DOHH2 (cell line): Measurements from ENCODE around the gene PCDHB8.
A peak's percentile ranks its signal among the peaks of the same experiment; 100 is the strongest.
"Not testable (repeated sequence)": the region's sequence is repeated elsewhere in the genome, so short reads cannot be mapped to it uniquely, and the experiment has no call there.

Experiments used
- H3F3A ChIP-seq: fragments of 200-600 bp; sonication (generic), shearing (Covaris generic); 2 replicates; pipeline ENCODE4 v1.6.0; 2016; ENCODE audit warnings: antibody characterized with exemption, mild to moderate bottlenecking; ENCODE audit not compliant: control insufficient read depth, insufficient read depth
- H3K27ac ChIP-seq: fragments of 200-600 bp; sonication (generic); 2 replicates; pipeline ENCODE4 v1.5.1; 2014; ENCODE audit warnings: low read depth, mild to moderate bottlenecking, low read length, moderate library complexity
- H3K27me3 ChIP-seq: fragments of 200-600 bp; sonication (generic); 2 replicates; pipeline ENCODE4 v1.6.1; 2014; ENCODE audit warnings: mild to moderate bottlenecking, low read length, mixed read lengths; ENCODE audit not compliant: control insufficient read depth
- H3K36me3 ChIP-seq: fragments of 200-600 bp; sonication (generic); 2 replicates; pipeline ENCODE4 v1.6.1; 2014; ENCODE audit warnings: mild to moderate bottlenecking, low read length, moderate library complexity, mixed read lengths; ENCODE audit not compliant: control insufficient read depth
- H3K4me1 ChIP-seq: fragments of 200-600 bp; sonication (generic); 2 replicates; pipeline ENCODE4 v1.6.1; 2014; ENCODE audit warnings: mild to moderate bottlenecking, low read length, mixed read lengths; ENCODE audit not compliant: control insufficient read depth
- H3K4me2 ChIP-seq: fragments of 200-600 bp; sonication (generic); 2 replicates; pipeline ENCODE4 v1.6.0; 2014; ENCODE audit warnings: mild to moderate bottlenecking, low read length, moderate library complexity
- H3K4me3 ChIP-seq: fragments of 200-600 bp; sonication (generic); 2 replicates; pipeline ENCODE4 v1.5.1; 2014; ENCODE audit warnings: mild to moderate bottlenecking, low read length, mixed read lengths
- H3K79me2 ChIP-seq: fragments of 200-600 bp; sonication (generic); 2 replicates; pipeline ENCODE4 v1.6.1; 2014; ENCODE audit warnings: mild to moderate bottlenecking, low read length, mixed read lengths; ENCODE audit not compliant: control insufficient read depth
- H3K9me2 ChIP-seq: fragments of 200-600 bp; sonication (generic); replicated peaks from 2 replicates; pipeline ENCODE4 v1.6.1; 2014; ENCODE audit warnings: mild to moderate bottlenecking, low read length, mixed read lengths; ENCODE audit not compliant: control insufficient read depth
- H3K9me3 ChIP-seq: fragments of 200-600 bp; sonication (generic); 2 replicates; pipeline ENCODE4 v1.6.1; 2014; ENCODE audit warnings: antibody characterized with exemption, low read length, mixed read lengths; ENCODE audit not compliant: control insufficient read depth, insufficient read depth
- H4K20me1 ChIP-seq: fragments of 200-600 bp; sonication (generic); 2 replicates; pipeline ENCODE4 v1.6.0; 2014; ENCODE audit warnings: low read depth, mild to moderate bottlenecking, antibody characterized with exemption, low read length, moderate library complexity; ENCODE audit not compliant: control insufficient read depth, insufficient read depth
- EZH2phosphoT487 ChIP-seq: fragments of 200-600 bp; sonication (generic); IDR thresholded peaks from 2 replicates; pipeline ENCODE4 v1.6.1; 2017; ENCODE audit warnings: borderline replicate concordance, mild to moderate bottlenecking, antibody characterized with exemption, low read length, moderate library complexity, mixed read lengths
- TF ChIP-seq, protein P1 (sequence below): fragments of 200-600 bp; sonication (generic); IDR thresholded peaks from one replicate; pipeline ENCODE4 v1.5.1; 2014; ENCODE audit warnings: antibody characterized with exemption, mild to moderate bottlenecking, low read depth, low read length; ENCODE audit not compliant: poor library complexity, severe bottlenecking

The PCDHB8 gene

DNA sequence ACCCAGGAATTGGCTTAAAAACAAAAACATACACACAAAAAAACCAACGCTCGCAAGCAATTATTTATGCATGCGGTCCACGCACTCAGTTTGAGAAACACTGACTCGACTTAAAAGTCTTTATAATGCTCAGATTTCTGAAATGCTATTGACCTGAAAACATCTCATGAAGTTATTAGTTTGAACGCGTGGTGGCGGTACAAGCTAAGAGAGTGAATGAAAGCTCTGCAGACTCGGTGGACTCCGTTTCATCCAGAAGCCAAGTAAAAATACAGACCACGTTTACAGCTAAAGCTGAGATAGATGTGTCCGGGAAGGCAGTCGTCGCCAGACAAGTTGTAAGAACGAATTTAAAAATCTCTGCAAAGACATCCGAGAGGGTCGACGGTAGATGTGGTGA is 27.8 kb upstream of the PCDHB8 start, which contains the start of gene PCDHB6:
TSS of gene PCDHB6 (plus strand) at position 246 of the 400 bp plus-strand sequence. CDS start 201 bp downstream, outside the sequence.
- H3K27ac ChIP-seq, result no peak within 1 kb of the TSS
- no peaks in the 10 kb centered on the region for H3F3A ChIP-seq
- H3K36me3 ChIP-seq, result no peaks in the 10 kb centered on the region
- H3K4me1 ChIP-seq, result no peaks in the 10 kb centered on the region
- H3K79me2 ChIP-seq, result no peaks in the 10 kb centered on the region
- H3K4me3 ChIP-seq, result no peak within 1 kb of the TSS
- H3K9me3 ChIP-seq, result no peaks in the 10 kb centered on the region
- TF ChIP-seq, protein P1, sequence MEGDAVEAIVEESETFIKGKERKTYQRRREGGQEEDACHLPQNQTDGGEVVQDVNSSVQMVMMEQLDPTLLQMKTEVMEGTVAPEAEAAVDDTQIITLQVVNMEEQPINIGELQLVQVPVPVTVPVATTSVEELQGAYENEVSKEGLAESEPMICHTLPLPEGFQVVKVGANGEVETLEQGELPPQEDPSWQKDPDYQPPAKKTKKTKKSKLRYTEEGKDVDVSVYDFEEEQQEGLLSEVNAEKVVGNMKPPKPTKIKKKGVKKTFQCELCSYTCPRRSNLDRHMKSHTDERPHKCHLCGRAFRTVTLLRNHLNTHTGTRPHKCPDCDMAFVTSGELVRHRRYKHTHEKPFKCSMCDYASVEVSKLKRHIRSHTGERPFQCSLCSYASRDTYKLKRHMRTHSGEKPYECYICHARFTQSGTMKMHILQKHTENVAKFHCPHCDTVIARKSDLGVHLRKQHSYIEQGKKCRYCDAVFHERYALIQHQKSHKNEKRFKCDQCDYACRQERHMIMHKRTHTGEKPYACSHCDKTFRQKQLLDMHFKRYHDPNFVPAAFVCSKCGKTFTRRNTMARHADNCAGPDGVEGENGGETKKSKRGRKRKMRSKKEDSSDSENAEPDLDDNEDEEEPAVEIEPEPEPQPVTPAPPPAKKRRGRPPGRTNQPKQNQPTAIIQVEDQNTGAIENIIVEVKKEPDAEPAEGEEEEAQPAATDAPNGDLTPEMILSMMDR, result peak; percentile 44
- TF ChIP-seq EZH2phosphoT487, result no peak
- H4K20me1 ChIP-seq, result no peaks in the 10 kb centered on the region
- H3K4me2 ChIP-seq, result no peak within 1 kb of the TSS
- no peaks in the 10 kb centered on the region for H3K9me2 ChIP-seq
- no peaks in the 10 kb centered on the region for H3K27me3 ChIP-seq

DNA sequence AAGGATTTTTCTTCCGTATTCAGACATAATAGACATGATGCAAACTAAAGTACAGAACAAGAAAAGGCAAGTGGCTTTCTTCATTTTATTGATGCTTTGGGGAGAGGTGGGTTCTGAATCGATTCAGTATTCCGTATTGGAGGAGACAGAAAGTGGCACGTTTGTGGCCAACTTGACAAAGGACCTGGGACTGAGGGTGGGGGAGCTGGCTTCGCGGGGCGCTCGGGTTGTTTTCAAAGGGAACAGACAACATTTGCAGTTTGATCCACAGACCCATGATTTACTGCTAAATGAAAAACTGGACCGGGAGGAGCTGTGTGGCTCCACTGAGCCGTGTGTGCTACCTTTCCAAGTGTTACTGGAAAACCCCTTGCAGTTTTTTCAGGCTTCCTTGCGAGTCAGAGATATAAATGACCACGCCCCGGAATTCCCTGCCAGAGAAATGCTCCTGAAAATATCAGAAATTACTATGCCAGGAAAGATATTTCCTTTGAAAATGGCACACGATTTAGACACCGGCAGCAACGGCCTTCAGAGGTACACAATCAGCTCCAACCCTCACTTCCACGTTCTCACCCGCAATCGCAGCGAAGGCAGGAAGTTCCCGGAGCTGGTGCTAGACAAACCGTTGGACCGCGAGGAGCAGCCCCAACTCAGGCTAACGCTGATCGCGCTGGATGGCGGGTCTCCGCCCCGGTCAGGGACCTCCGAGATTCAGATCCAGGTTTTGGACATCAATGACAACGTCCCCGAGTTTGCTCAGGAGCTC is 27.2 kb upstream of the PCDHB8 start:
- H3K9me2 ChIP-seq, result no peaks in the 10 kb centered on the region
- no peaks in the 10 kb centered on the region for H3K9me3 ChIP-seq
- no peak overlapping the region for H3K4me2 ChIP-seq
- H3F3A ChIP-seq, result no peaks in the 10 kb centered on the region
- no peaks in the 10 kb centered on the region for H3K36me3 ChIP-seq
- no peak overlapping the region for H3K27ac ChIP-seq
- no peaks in the 10 kb centered on the region for H3K79me2 ChIP-seq
- no peak overlapping the region for H3K4me3 ChIP-seq
- H3K4me1 ChIP-seq, result no peaks in the 10 kb centered on the region
- no peaks in the 10 kb centered on the region for H3K27me3 ChIP-seq
- no peaks in the 10 kb centered on the region for H4K20me1 ChIP-seq
- TF ChIP-seq EZH2phosphoT487, result no peak
- TF ChIP-seq, protein P1, result no peak

DNA sequence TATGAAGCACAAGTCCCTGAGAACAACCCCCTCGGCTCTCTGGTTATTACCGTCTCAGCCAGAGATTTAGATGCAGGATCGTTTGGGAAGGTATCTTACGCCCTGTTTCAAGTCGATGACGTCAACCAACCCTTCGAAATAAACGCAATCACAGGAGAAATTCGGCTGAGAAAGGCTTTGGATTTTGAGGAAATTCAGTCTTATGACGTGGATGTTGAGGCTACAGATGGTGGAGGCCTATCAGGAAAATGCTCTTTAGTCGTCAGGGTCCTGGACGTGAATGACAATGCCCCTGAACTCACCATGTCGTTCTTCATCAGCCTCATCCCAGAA is 26.6 kb upstream of the PCDHB8 start:
- TF ChIP-seq, protein P1, result no peak
- no peak for TF ChIP-seq EZH2phosphoT487
- Histone ChIP-seq H3K36me3 (no peaks in the 10 kb centered on the region), H3K4me3 (no peak overlapping the region), H3F3A (no peaks in the 10 kb centered on the region), H3K27ac (no peak overlapping the region), H3K79me2 (no peaks in the 10 kb centered on the region), H3K9me3 (no peaks in the 10 kb centered on the region), H3K4me2 (no peak overlapping the region), H3K4me1 (no peaks in the 10 kb centered on the region), H4K20me1 (no peaks in the 10 kb centered on the region), H3K9me2 (no peaks in the 10 kb centered on the region), H3K27me3 (no peaks in the 10 kb centered on the region)

DNA sequence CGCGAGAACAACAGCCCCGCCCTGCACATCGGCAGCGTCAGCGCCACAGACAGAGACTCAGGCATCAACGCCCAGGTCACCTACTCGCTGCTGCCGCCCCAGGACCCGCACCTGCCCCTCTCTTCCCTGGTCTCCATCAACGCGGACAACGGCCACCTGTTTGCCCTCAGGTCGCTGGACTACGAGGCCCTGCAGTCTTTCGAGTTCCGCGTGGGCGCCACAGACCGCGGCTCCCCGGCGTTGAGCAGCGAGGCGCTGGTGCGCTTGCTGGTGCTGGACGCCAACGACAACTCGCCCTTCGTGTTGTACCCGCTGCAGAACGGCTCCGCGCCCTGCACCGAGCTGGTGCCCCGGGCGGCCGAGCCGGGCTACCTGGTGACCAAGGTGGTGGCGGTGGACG is 26.0 kb upstream of the PCDHB8 start:
- H3F3A ChIP-seq, H3K4me2 ChIP-seq, H3K27ac ChIP-seq, H4K20me1 ChIP-seq, H3K79me2 ChIP-seq, H3K4me3 ChIP-seq, H3K36me3 ChIP-seq, H3K4me1 ChIP-seq, H3K27me3 ChIP-seq, H3K9me2 ChIP-seq, H3K9me3 ChIP-seq: not testable (repeated sequence)

DNA sequence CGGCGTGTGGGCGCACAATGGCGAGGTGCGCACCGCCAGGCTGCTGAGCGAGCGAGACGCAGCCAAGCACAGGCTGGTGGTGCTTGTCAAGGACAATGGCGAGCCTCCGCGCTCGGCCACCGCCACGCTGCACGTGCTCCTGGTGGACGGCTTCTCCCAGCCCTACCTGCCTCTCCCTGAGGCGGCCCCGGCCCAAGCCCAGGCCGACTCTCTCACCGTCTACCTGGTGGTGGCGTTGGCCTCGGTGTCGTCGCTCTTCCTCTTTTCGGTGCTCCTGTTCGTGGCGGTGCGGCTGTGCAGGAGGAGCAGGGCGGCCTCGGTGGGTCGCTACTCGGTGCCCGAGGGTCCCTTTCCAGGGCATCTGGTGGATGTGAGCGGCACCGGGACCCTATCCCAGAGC is 25.5 kb upstream of the PCDHB8 start:
- H3K4me2 ChIP-seq, H3K9me2 ChIP-seq, H3K9me3 ChIP-seq, H3K79me2 ChIP-seq, H3K4me3 ChIP-seq, H4K20me1 ChIP-seq, H3K27ac ChIP-seq, H3K36me3 ChIP-seq, H3F3A ChIP-seq, H3K4me1 ChIP-seq, H3K27me3 ChIP-seq: not testable (repeated sequence)
